K562 (cell line): ENCODE measurements around the gene NOL12. TPM values are rescaled to one million over a fixed set of nuclear protein-coding genes. Genes with fewer than 3 reads are reported as not detected.
A peak's percentile ranks its signal among the peaks of the same experiment; 100 is the strongest.

Experiments used
- ATF4 ChIP-seq: fragments of 450-650 bp; formaldehyde crosslinking; IDR thresholded peaks from 2 replicates; pipeline ENCODE4 v1.4.0; 2022; ENCODE audit warnings: mild to moderate bottlenecking, moderate library complexity
- CC2D1A ChIP-seq: fragments of 450-650 bp; IDR thresholded peaks from 2 replicates; pipeline ENCODE4 v1.6.1; 2017; ENCODE audit warnings: mild to moderate bottlenecking
- CLOCK ChIP-seq: fragments of 250-450 bp; sonication (Bioruptor Pico); IDR thresholded peaks from 2 replicates; pipeline ENCODE4 v1.4.0; 2020; ENCODE audit warnings: mild to moderate bottlenecking, moderate library complexity, borderline replicate concordance
- MBD2 ChIP-seq: sonication (generic); IDR thresholded peaks from 2 replicates; pipeline ENCODE4 v1.6.1; 2016; ENCODE audit warnings: low read depth, borderline replicate concordance
- NFATC3 ChIP-seq: fragments of 450-650 bp; IDR thresholded peaks from 2 replicates; pipeline ENCODE4 v1.6.1; 2017; ENCODE audit warnings: mild to moderate bottlenecking
- NFYB ChIP-seq: IDR thresholded peaks from 2 replicates; pipeline ENCODE4 v1.6.1; 2011; ENCODE audit warnings: mild to moderate bottlenecking, moderate library complexity; ENCODE audit not compliant: insufficient read length; ENCODE audit errors: extremely low read depth
- NR2C2 ChIP-seq, 2 experiments: fragments of 200-800 bp in 1 of 2; sonication (Bioruptor generic) in 1 of 2; sonication (generic) in 1 of 2; formaldehyde crosslinking in 1 of 2; IDR thresholded peaks; 2 replicates each; pipeline versions ENCODE4 v1.6.1 to v1.8.0; 2016 to 2022; ENCODE audit warnings: mild to moderate bottlenecking in 1 of 2, missing compliant biosample characterization in 1 of 2, missing genetic modification characterization in 1 of 2, missing genetic modification reagents in 1 of 2
- PHF20 ChIP-seq: fragments of 450-650 bp; IDR thresholded peaks from 2 replicates; pipeline ENCODE4 v1.6.1; 2018; ENCODE audit not compliant: partially characterized antibody
- PKNOX1 ChIP-seq: fragments of 450-650 bp; IDR thresholded peaks from 2 replicates; pipeline ENCODE4 v1.6.1; 2016
- POLR2A ChIP-seq: fragments of 450-650 bp; conservative IDR thresholded peaks from 2 replicates; pipeline ENCODE4 v1.6.1; 2016
- PRDM10 ChIP-seq: fragments of 450-650 bp; IDR thresholded peaks from 2 replicates; pipeline ENCODE4 v1.6.1; 2018; ENCODE audit not compliant: partially characterized antibody
- SMAD4 ChIP-seq: fragments of 250-450 bp; sonication (Bioruptor Pico); conservative IDR thresholded peaks from 2 replicates; pipeline ENCODE4 v1.8.0; 2021; ENCODE audit warnings: inconsistent platforms, mild to moderate bottlenecking, moderate library complexity
- SRF ChIP-seq, 2 experiments: fragments of 250-450, 450-650 bp in 1 of 2; sonication (Bioruptor Pico) in 1 of 2; sonication (generic) in 1 of 2; formaldehyde crosslinking; IDR thresholded peaks; 2 replicates each; pipeline versions ENCODE4 v1.5.0 to v1.5.1; 2020 to 2022; ENCODE audit warnings: mild to moderate bottlenecking in 1 of 2, missing genetic modification reagents in 1 of 2
- VEZF1 ChIP-seq: fragments of 200-800 bp; sonication (Bioruptor generic); IDR thresholded peaks from 2 replicates; pipeline ENCODE4 v1.6.1; 2017; ENCODE audit warnings: missing genetic modification characterization, missing compliant biosample characterization
- ZNF696 ChIP-seq: fragments of 250-450 bp; sonication (Bioruptor Pico); conservative IDR thresholded peaks from 2 replicates; pipeline ENCODE4 v1.4.0; 2020; ENCODE audit warnings: mild to moderate bottlenecking, moderate library complexity
- ZNF699 ChIP-seq: fragments of 250-450 bp; sonication (Bioruptor Pico); IDR thresholded peaks from 2 replicates; pipeline ENCODE4 v1.8.0; 2021; ENCODE audit warnings: mild to moderate bottlenecking, moderate library complexity; ENCODE audit not compliant: insufficient replicate concordance
- polyA plus RNA-seq, 8 experiments: library from polyadenylated mRNA; depleted of rRNA in 4 of 8; stranded (reverse) in 5 of 8; unstranded in 3 of 8; fragments of >200 nt; fragmentation: Nextera tagmentation in 2 of 8; fragmentation: Illumina TruSeq in 1 of 8; extraction: Ambion mirVana in 2 of 8; extraction: Trizol in 1 of 8; gene quantifications; 2 replicates each; pipeline versions ENCODE4 v1.2.1 to v1.2.3, GENCODE V29; 2011 to 2014; ENCODE audit warnings: inconsistent platforms in 1 of 8, missing spikeins in 1 of 8
- total RNA-seq, 7 experiments: library from RNA; depleted of rRNA in 6 of 7; stranded (reverse); fragments of >200 nt in 6 of 7; fragmentation: Illumina TruSeq in 2 of 7; extraction: Trizol in 2 of 7; gene quantifications; 2 replicates each; pipeline versions ENCODE4 v1.2.1 to v1.2.3, GENCODE V29; 2011 to 2021; ENCODE audit warnings: low replicate concordance in 1 of 7

NOL12 gene
- total and polyA plus RNA-seq, 9 of the 15 experiments (the other 6 are each of a cell fraction or from before 2014, with no cell fraction given), result 2.8 to 40.9 (median 28.5) TPM

GRCh38 chr22:37674951-37675929 lies 10.9 kb upstream of the NOL12 start, which contains the start of gene LGALS1 (continued):
- no peak for TF ChIP-seq NR2C2 (CRISPR knock-in tag; IDR thresholded peaks at IDR 0.05)
- peak; percentile 68 for TF ChIP-seq NR2C2 (tag; IDR thresholded peaks at IDR 0.05)
- no peak for TF ChIP-seq CC2D1A
- TF ChIP-seq ZNF699, result no peak
- peak; percentile 24 for TF ChIP-seq MBD2
- TF ChIP-seq PRDM10, result peak; percentile 41
- peak; percentile 98 for TF ChIP-seq VEZF1
- TF ChIP-seq PKNOX1, result no peak
- TF ChIP-seq ZNF696 (CRISPR knock-in tag), result no peak
- TF ChIP-seq NFYB, result peak; percentile 88
- TF ChIP-seq NFATC3, result no peak
- no peak for TF ChIP-seq ATF4 (CRISPR knock-in tag)
- TF ChIP-seq SMAD4 (CRISPR knock-in tag), result peak; percentile 17
- TF ChIP-seq CLOCK (CRISPR knock-in tag), result no peak
- peak; percentile 74 for TF ChIP-seq POLR2A
- no peak for TF ChIP-seq PHF20
- peak in 1 of 2 experiments; percentile 12; a peak in 1 of 4 replicates for TF ChIP-seq SRF (CRISPR knock-in tag; IDR thresholded peaks at IDR 0.05)
